AG10803 (cell line): Measurements from ENCODE around the gene ACBD6.

Experiments
- DNase-seq: peaks from one replicate; pipeline ENCODE4 v3.0.0; 2010; ENCODE audit warnings: low read depth
- H3K4me3 ChIP-seq: 2 replicates; pipeline ENCODE4 v1.5.1; 2011; ENCODE audit warnings: mild to moderate bottlenecking, low read length, control low read depth
- CTCF ChIP-seq: conservative IDR thresholded peaks from 2 replicates; pipeline ENCODE4 v1.5.1; 2011; ENCODE audit warnings: mild to moderate bottlenecking, low read length, control low read depth, inconsistent platforms

The ACBD6 gene

GRCh38 chr1:180271272-180272255 lies 230.8 kb downstream of the ACBD6 start:
- DNase-seq = peak; percentile 49
- no peak overlapping the region for H3K4me3 ChIP-seq
- no peak for TF ChIP-seq CTCF

- H3K4me3 ChIP-seq = no peak overlapping the region
These were observed 231.7 kb downstream of the ACBD6 start for GRCh38 chr1:180270530-180271271.

GRCh38 chr1:180269645-180270529 lies 232.5 kb downstream of the ACBD6 start:
- TF ChIP-seq CTCF = peak; percentile 35
- no peak overlapping the region for H3K4me3 ChIP-seq
- no peak for DNase-seq

More at GRCh38 chr1:180270530-180271271, 231.7 kb downstream of the ACBD6 start:
- DNase-seq = no peak
- no peak for TF ChIP-seq CTCF

- H3K4me3 ChIP-seq = no peak overlapping the region
- no peak for DNase-seq
- no peak for TF ChIP-seq CTCF
These were observed 233.8 kb downstream of the ACBD6 start for GRCh38 chr1:180268556-180269075.

- no peak overlapping the region for H3K4me3 ChIP-seq
- no peak for TF ChIP-seq CTCF
- no peak for DNase-seq
These were observed 234.4 kb downstream of the ACBD6 start for GRCh38 chr1:180267761-180268555.

- no peak for DNase-seq
- no peak overlapping the region for H3K4me3 ChIP-seq
- TF ChIP-seq CTCF = no peak
These were observed 235.2 kb downstream of the ACBD6 start for GRCh38 chr1:180267211-180267561.
